Testis (tissue), 3 donors: ENCODE measurements around the gene DNAJC17. TPM values are rescaled to one million over a fixed set of nuclear protein-coding genes. Genes with fewer than 3 reads are reported as not detected.

Source experiments
- DNase-seq: peaks from one replicate; pipeline ENCODE4 v3.0.0-alpha.2; 2019
- H3K27ac ChIP-seq, 2 donors: fragments of 200-600 bp; sonication (generic); one replicate each; pipeline ENCODE4 v1.5.1; 2019
- H3K27me3 ChIP-seq: fragments of 200-600 bp; sonication (generic); one replicate; pipeline ENCODE4 v1.5.1; 2019
- H3K36me3 ChIP-seq: fragments of 200-600 bp; sonication (generic); one replicate; pipeline ENCODE4 v1.5.1; 2017; ENCODE audit warnings: low read depth; ENCODE audit errors: missing control alignments
- H3K4me1 ChIP-seq: fragments of 200-600 bp; sonication (generic); one replicate; pipeline ENCODE4 v1.5.1; 2019
- H3K4me3 ChIP-seq, 2 donors: fragments of 200-600 bp; sonication (generic); one replicate each; pipeline ENCODE4 v1.5.1; 2017 to 2019
- H3K9me3 ChIP-seq: fragments of 200-600 bp; sonication (generic); one replicate; pipeline ENCODE4 v1.5.1; 2017
- POLR2A ChIP-seq: fragments of 450-650 bp; IDR thresholded peaks from one replicate; pipeline ENCODE4 v1.6.1; 2017; ENCODE audit warnings: antibody characterized with exemption, mild to moderate bottlenecking, moderate library complexity
- WGBS, 2 donors: methylation state at CpG; one replicate each; pipeline ENCODE4 v1.1.5; 2018; 5-methylcytosine and 5-hydroxymethylcytosine counted together
- intact Hi-C: fragments of 100-400 bp; cut with DNase I; formaldehyde crosslinking; loops from one replicate; pipeline ENCODE4 v1.15.1; 2023; ENCODE audit warnings: low total_unique reads
- polyA plus RNA-seq: library from polyadenylated mRNA; stranded (reverse); fragments of 350-450 nt; fragmentation: Illumina TruSeq; extraction: RNeasy Lipid Tissue Mini Kit (QIAGEN cat#74804); gene quantifications from one replicate; pipeline ENCODE4 v1.2.3, GENCODE V29; 2014; ENCODE audit warnings: low read depth, low replicate concordance; ENCODE audit not compliant: insufficient read depth
- total RNA-seq, 2 donors: library from RNA; depleted of rRNA; stranded (reverse); fragments of >200 nt; gene quantifications; one replicate each; pipeline ENCODE4 v1.2.3, GENCODE V29; 2016
- TF ChIP-seq, protein P1 (sequence below), 3 experiments: fragments of 450-650 bp in 2 of 3; fragments of 200-600 bp in 1 of 3; sonication (generic) in 1 of 3; IDR thresholded peaks; one replicate each; pipeline ENCODE4 v1.5.1; 2016 to 2019; ENCODE audit warnings: antibody characterized with exemption in 3 of 3, mild to moderate bottlenecking in 2 of 3, moderate library complexity in 1 of 3

DNAJC17 gene
- total and polyA plus RNA-seq, 3 donors from 2014 or later, result 11.1 to 22.6 (median 21.6) TPM

DNA sequence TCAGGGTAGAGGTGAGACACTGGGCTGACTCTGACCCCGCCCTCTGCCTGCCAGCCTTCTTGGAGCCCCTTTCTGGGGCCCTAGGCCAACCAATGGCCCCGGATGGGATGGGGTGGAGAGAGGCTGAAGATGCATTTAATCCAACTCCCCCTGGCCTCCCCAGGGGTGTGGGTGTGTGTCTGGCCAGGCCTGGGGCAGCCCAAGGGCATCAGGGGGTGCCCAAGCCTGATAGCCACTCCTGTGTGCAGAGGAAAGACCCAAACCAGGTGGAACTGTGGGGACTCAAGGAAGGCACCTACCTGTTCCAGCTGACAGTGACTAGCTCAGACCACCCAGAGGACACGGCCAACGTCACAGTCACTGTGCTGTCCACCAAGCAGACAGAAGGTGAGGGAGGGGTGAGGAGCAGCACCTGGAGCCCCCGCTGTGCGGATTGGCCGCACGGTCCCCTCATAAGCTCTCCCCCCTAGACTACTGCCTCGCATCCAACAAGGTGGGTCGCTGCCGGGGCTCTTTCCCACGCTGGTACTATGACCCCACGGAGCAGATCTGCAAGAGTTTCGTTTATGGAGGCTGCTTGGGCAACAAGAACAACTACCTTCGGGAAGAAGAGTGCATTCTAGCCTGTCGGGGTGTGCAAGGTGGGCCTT is 46.1 kb upstream of the DNAJC17 start:
- Histone ChIP-seq H3K27me3 (no peaks in the 10 kb centered on the region), H3K36me3 (no peaks in the 10 kb centered on the region), H3K4me1 (no peaks in the 10 kb centered on the region), H3K9me3 (no peaks in the 10 kb centered on the region), H3K27ac (no peak overlapping the region), H3K4me3 (no peak overlapping the region)
- 85 to 93% methylated on average over 6 to 16 of the region's 16 CpGs for WGBS, 2 donors
- TF ChIP-seq POLR2A, result no peak
- TF ChIP-seq, protein P1, sequence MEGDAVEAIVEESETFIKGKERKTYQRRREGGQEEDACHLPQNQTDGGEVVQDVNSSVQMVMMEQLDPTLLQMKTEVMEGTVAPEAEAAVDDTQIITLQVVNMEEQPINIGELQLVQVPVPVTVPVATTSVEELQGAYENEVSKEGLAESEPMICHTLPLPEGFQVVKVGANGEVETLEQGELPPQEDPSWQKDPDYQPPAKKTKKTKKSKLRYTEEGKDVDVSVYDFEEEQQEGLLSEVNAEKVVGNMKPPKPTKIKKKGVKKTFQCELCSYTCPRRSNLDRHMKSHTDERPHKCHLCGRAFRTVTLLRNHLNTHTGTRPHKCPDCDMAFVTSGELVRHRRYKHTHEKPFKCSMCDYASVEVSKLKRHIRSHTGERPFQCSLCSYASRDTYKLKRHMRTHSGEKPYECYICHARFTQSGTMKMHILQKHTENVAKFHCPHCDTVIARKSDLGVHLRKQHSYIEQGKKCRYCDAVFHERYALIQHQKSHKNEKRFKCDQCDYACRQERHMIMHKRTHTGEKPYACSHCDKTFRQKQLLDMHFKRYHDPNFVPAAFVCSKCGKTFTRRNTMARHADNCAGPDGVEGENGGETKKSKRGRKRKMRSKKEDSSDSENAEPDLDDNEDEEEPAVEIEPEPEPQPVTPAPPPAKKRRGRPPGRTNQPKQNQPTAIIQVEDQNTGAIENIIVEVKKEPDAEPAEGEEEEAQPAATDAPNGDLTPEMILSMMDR (IDR thresholded peaks at IDR 0.05), result no peak
- no peak for DNase-seq
- intact Hi-C loops, result no loop called here

DNA sequence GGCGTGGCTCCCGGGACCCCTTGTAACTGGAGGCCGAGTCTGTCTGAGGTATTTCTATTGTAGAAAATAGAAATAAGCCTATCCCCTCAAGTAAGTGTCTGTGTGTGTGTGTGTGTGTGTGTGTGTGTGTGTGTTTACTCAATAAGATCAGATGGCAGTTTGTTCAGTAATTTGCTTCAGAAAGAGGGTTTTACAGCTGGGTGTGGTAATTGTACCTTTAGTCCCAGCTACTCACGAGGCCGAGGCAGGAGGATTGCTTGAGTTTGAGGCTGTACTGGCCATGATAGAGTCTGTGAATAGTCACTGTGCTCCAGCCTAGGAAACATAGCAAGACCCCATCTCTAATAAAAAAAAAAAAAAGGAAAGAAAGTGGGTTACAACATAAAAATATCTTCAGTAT is 45.3 kb upstream of the DNAJC17 start:
- intact Hi-C loops, result no loop called here
- Histone ChIP-seq H3K27ac (no peak overlapping the region), H3K4me3 (no peak overlapping the region), H3K27me3 (no peaks in the 10 kb centered on the region), H3K4me1 (no peaks in the 10 kb centered on the region), H3K9me3 (no peaks in the 10 kb centered on the region), H3K36me3 (no peaks in the 10 kb centered on the region)
- TF ChIP-seq, protein P1 (IDR thresholded peaks at IDR 0.05), result no peak
- no peak for TF ChIP-seq POLR2A
- WGBS, 2 donors, result 94 to 96% methylated on average over 5 of the region's 5 CpGs
- no peak for DNase-seq

DNA sequence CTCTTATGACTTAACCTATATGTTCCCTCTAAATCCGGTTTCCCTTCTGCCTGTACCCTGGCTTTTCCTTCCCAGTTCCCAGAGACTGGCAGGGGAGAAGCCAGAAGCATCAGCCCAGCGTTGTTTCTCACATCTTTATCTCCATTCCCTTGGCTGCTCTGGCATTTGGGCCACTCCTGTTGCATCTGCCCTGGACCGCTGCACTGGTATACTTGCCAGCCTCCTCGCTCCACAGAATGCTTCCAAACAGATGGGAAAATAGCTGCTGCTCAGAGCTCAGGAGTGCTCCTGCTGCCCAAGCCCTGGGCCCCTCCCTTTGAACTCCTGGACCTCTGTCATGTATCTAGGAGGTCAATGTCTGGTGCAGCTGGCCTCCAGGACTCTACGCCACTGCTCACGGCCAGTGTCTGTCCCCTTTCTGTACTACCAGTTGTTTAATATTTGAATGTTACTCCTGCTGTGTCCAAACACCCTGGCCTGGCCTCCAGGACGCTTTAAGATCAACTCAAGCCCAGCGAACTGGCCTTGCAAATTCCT is 43.4 kb upstream of the DNAJC17 start:
- H3K27ac ChIP-seq, result no peak overlapping the region
- H3K27me3 ChIP-seq, result no peaks in the 10 kb centered on the region
- no peak for DNase-seq
- no peak overlapping the region for H3K4me3 ChIP-seq
- TF ChIP-seq POLR2A, result no peak
- TF ChIP-seq, protein P1 (IDR thresholded peaks at IDR 0.05), result no peak
- H3K36me3 ChIP-seq, result no peaks in the 10 kb centered on the region
- 84 to 93% methylated on average over 8 of the region's 8 CpGs for WGBS, 2 donors
- intact Hi-C loops, result no loop called here
- no peaks in the 10 kb centered on the region for H3K9me3 ChIP-seq
- H3K4me1 ChIP-seq, result no peaks in the 10 kb centered on the region

DNA sequence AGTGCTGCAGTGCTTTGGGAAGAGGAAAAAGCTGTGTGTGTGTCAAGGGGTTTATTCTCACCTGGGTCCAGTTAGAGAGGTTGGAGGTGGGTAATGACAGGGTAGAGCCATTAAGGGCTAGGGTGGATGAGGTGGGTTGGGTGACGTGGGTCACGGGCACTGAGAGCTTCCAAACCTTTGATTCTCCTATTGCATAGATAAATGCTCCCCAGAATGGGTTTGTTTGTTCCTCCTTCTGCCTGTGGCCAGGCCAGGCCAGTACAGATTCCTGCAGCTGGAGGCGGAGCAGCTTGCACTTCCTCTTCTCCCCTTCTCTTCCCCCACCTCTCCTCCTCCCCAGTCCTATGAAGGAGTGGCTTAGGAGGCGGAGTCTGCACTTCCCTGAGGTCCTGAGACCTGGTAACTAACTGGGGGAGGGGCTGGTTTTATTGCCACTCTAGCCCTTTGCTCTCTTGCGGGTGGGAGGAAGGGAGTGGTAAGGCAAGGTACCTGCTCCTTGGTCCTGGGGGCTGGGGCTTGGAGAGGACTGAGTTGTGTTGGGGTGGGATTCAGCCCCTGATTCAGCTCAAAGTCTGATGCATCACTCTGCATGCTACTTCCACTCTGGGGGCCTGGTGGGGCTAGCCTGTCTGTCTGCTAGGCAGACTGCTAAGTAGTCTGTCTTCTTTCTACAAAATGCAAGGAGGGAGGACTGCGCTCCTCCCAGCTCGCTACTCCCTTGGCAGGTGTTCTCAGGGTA is 40.1 kb upstream of the DNAJC17 start:
- no peak overlapping the region for H3K27ac ChIP-seq
- no peaks in the 10 kb centered on the region for H3K9me3 ChIP-seq
- H3K36me3 ChIP-seq, result no peaks in the 10 kb centered on the region
- TF ChIP-seq, protein P1 (IDR thresholded peaks at IDR 0.05), result no peak
- no peak for TF ChIP-seq POLR2A
- intact Hi-C loops, result no loop called here
- H3K27me3 ChIP-seq, result no peaks in the 10 kb centered on the region
- DNase-seq, result peak; percentile 27
- 81 to 88% methylated on average over 7 of the region's 7 CpGs for WGBS, 2 donors
- H3K4me1 ChIP-seq, result peaks cover 8% of the 10 kb centered on the region
- no peak overlapping the region for H3K4me3 ChIP-seq
